ENCODE results near the gene MIOX. TPM values are rescaled to one million over a fixed set of nuclear protein-coding genes. Genes with fewer than 3 reads are reported as not detected.

The MIOX gene
- total RNA-seq, 1 experiment from 2014 or later = not detected

- Histone ChIP-seq H3K27ac (peak overlapping the region; percentile 42), H3K4me3 (peak overlapping the region; percentile 94)
These were observed 12.6 kb upstream of the MIOX start for GRCh38 chr22:50473855-50474671.

GRCh38 chr22:50474710-50475651, 11.7 kb upstream of the MIOX start, which contains the start of gene SBF1:
Gene SBF1 (minus strand): TSS chr22:50475035. CDS start chr22:50474840, 195 bp downstream.
- Histone ChIP-seq H3K27ac (peak within 1 kb of the TSS; percentile 42), H3K4me1 (replicated peaks) (peaks cover 28% of the 10 kb centered on the region)
- peak; percentile 83 to 90 for DNase-seq (ENCODE audit: low read depth in 1 of 2, low spot score in 2 of 2)

More at GRCh38 chr22:50473855-50474671, 12.6 kb upstream of the MIOX start:
- peaks cover 33% of the 10 kb centered on the region for H3K36me3 ChIP-seq
- no peaks in the 10 kb centered on the region for H3K9me3 ChIP-seq (replicated peaks)
- H3K4me1 ChIP-seq (replicated peaks) = peaks cover 34% of the 10 kb centered on the region
- H3K27me3 ChIP-seq (replicated peaks) = peaks cover 3% of the 10 kb centered on the region; the same call in 1 of the 2 replicates
- peak; percentile 56 to 66 for DNase-seq (ENCODE audit: low read depth in 1 of 2, low spot score in 2 of 2)

GRCh38 chr22:50475652-50476002, 11.0 kb upstream of the MIOX start:
- H3K27me3 ChIP-seq (replicated peaks) = peaks cover 17% of the 10 kb centered on the region
- H3K4me3 ChIP-seq = no peak overlapping the region
- H3K9me3 ChIP-seq (replicated peaks) = no peaks in the 10 kb centered on the region
- peaks cover 31% of the 10 kb centered on the region for H3K36me3 ChIP-seq
- H3K27ac ChIP-seq = no peak overlapping the region
- DNase-seq (ENCODE audit: low read depth in 1 of 2, low spot score in 2 of 2) = no peak
- peaks cover 21% of the 10 kb centered on the region for H3K4me1 ChIP-seq (replicated peaks)

More at GRCh38 chr22:50474710-50475651, 11.7 kb upstream of the MIOX start, which contains the start of gene SBF1:
- H3K9me3 ChIP-seq (replicated peaks) = no peaks in the 10 kb centered on the region
- peak within 1 kb of the TSS; percentile 94 for H3K4me3 ChIP-seq
- peaks cover 10% of the 10 kb centered on the region for H3K27me3 ChIP-seq (replicated peaks)
- H3K36me3 ChIP-seq = peaks cover 31% of the 10 kb centered on the region

- no peaks in the 10 kb centered on the region for H3K9me3 ChIP-seq (replicated peaks)
- H3K27ac ChIP-seq = no peak overlapping the region
- H3K4me1 ChIP-seq (replicated peaks) = peaks cover 28% of the 10 kb centered on the region
- H3K36me3 ChIP-seq = peaks cover 26% of the 10 kb centered on the region
- no peak overlapping the region for H3K4me3 ChIP-seq
- H3K27me3 ChIP-seq (replicated peaks) = peaks cover 29% of the 10 kb centered on the region
- DNase-seq (ENCODE audit: low read depth in 1 of 2, low spot score in 2 of 2) = no peak
These were observed 9.8 kb upstream of the MIOX start for GRCh38 chr22:50476868-50477267.

GRCh38 chr22:50477923-50478322, 8.7 kb upstream of the MIOX start:
- Histone ChIP-seq H3K27ac (no peak overlapping the region), H3K9me3 (replicated peaks) (no peaks in the 10 kb centered on the region), H3K27me3 (replicated peaks) (peaks cover 38% of the 10 kb centered on the region), H3K36me3 (peaks cover 16% of the 10 kb centered on the region), H3K4me3 (no peak overlapping the region), H3K4me1 (replicated peaks) (peaks cover 28% of the 10 kb centered on the region)
- no peak for DNase-seq (ENCODE audit: low read depth in 1 of 2, low spot score in 2 of 2)

- peaks cover under 1% of the 10 kb centered on the region; the same call in 1 of the 2 replicates for H3K36me3 ChIP-seq
- no peaks in the 10 kb centered on the region for H3K9me3 ChIP-seq (replicated peaks)
- H3K27ac ChIP-seq = no peak overlapping the region
- no peak for DNase-seq (ENCODE audit: low read depth in 1 of 2, low spot score in 2 of 2)
- H3K4me3 ChIP-seq = no peak overlapping the region
- H3K4me1 ChIP-seq (replicated peaks) = peaks cover 16% of the 10 kb centered on the region
- H3K27me3 ChIP-seq (replicated peaks) = peaks cover 38% of the 10 kb centered on the region
These were observed 6.9 kb upstream of the MIOX start for GRCh38 chr22:50479721-50480120.

GRCh38 chr22:50481045-50481439, 5.6 kb upstream of the MIOX start:
- Histone ChIP-seq H3K36me3 (no peaks in the 10 kb centered on the region), H3K4me3 (peak overlapping the region; percentile 26), H3K4me1 (replicated peaks) (peaks cover 8% of the 10 kb centered on the region; the same call in 1 of the 2 replicates), H3K9me3 (replicated peaks) (no peaks in the 10 kb centered on the region), H3K27ac (no peak overlapping the region), H3K27me3 (replicated peaks) (peaks cover 38% of the 10 kb centered on the region)
- no peak for DNase-seq (ENCODE audit: low read depth in 1 of 2, low spot score in 2 of 2)

GRCh38 chr22:50481440-50482106, 5.1 kb upstream of the MIOX start, which contains the start of gene ADM2:
Gene ADM2 (plus strand): TSS chr22:50481543. CDS start chr22:50481848, 305 bp downstream.
- H3K4me3 ChIP-seq = peak within 1 kb of the TSS; percentile 26
- no peaks in the 10 kb centered on the region for H3K36me3 ChIP-seq
- H3K27me3 ChIP-seq (replicated peaks) = peaks cover 38% of the 10 kb centered on the region
- DNase-seq (ENCODE audit: low read depth in 1 of 2, low spot score in 2 of 2) = no peak
- H3K9me3 ChIP-seq (replicated peaks) = no peaks in the 10 kb centered on the region
- H3K27ac ChIP-seq = no peak within 1 kb of the TSS
- peaks cover 8% of the 10 kb centered on the region; the same call in 1 of the 2 replicates for H3K4me1 ChIP-seq (replicated peaks)

GRCh38 chr22:50482107-50483074, 4.3 kb upstream of the MIOX start:
- Histone ChIP-seq H3K27me3 (replicated peaks) (peaks cover 38% of the 10 kb centered on the region), H3K4me1 (replicated peaks) (peaks cover 8% of the 10 kb centered on the region; the same call in 1 of the 2 replicates), H3K36me3 (no peaks in the 10 kb centered on the region), H3K4me3 (peak overlapping the region; percentile 26; the same call in 1 of the 2 replicates), H3K27ac (no peak overlapping the region), H3K9me3 (replicated peaks) (no peaks in the 10 kb centered on the region)
- no peak for DNase-seq (ENCODE audit: low read depth in 1 of 2, low spot score in 2 of 2)

GRCh38 chr22:50483106-50483505, 3.6 kb upstream of the MIOX start:
- H3K4me3 ChIP-seq = no peak overlapping the region
- DNase-seq (ENCODE audit: low read depth in 1 of 2, low spot score in 2 of 2) = no peak

GRCh38 chr22:50483556-50483955, 3.1 kb upstream of the MIOX start:
- Histone ChIP-seq H3K4me1 (replicated peaks) (peaks cover 8% of the 10 kb centered on the region; the same call in 1 of the 2 replicates), H3K9me3 (replicated peaks) (no peaks in the 10 kb centered on the region), H3K27ac (no peak overlapping the region), H3K36me3 (no peaks in the 10 kb centered on the region), H3K27me3 (replicated peaks) (peaks cover 38% of the 10 kb centered on the region), H3K4me3 (no peak overlapping the region)
- DNase-seq (ENCODE audit: low read depth in 1 of 2, low spot score in 2 of 2) = no peak

More at GRCh38 chr22:50483106-50483505, 3.6 kb upstream of the MIOX start:
- Histone ChIP-seq H3K27ac (no peak overlapping the region), H3K27me3 (replicated peaks) (peaks cover 38% of the 10 kb centered on the region), H3K36me3 (no peaks in the 10 kb centered on the region), H3K9me3 (replicated peaks) (no peaks in the 10 kb centered on the region), H3K4me1 (replicated peaks) (peaks cover 8% of the 10 kb centered on the region; the same call in 1 of the 2 replicates)
